HepG2 (cell line): ENCODE data around the gene RAC3. TPM values are rescaled to one million over a fixed set of nuclear protein-coding genes. Genes with fewer than 3 reads are reported as not detected.

ENCODE experiments used
- ATAC-seq: fragments of 200-7000 bp; cut with Tn5 transposase; 3 replicates; pipeline ENCODE4 v1.9.1; 2020; ENCODE audit warnings: mild to moderate bottlenecking, moderate library complexity
- BruUV-seq: library from RNA; stranded (reverse); fragments of 400-500 nt; replicated peaks from 2 replicates; lab custom pipeline; 2021; lab: Mats Ljungman, UMichigan
- CTCF ChIA-PET: fragments of 300-600 bp; formaldehyde crosslinking; extraction: SDS; loops from one replicate; lab custom pipeline; 2021; ENCODE audit warnings: low total read pairs, inconsistent platforms, low intra/inter-chr PET ratio; lab: Yijun Ruan, JAX
- POLR2A ChIA-PET: fragments of 350-600 bp; sonication (Branson Sonifier 250); formaldehyde crosslinking; loops from one replicate; lab custom pipeline; 2020; ENCODE audit warnings: antibody characterized with exemption, inconsistent platforms; lab: Yijun Ruan, JAX
- DNase-seq: peaks from one replicate; pipeline ENCODE4 v3.0.0-alpha.2; 2015; ENCODE audit warnings: low spot score
- FAIRE-seq: peaks from 3 replicates; lab custom pipeline; 2011; peaks lifted over from hg19 to GRCh38; lab: Jason Lieb, UNC
- H2AFZ ChIP-seq: one replicate; pipeline ENCODE4 v1.6.1; 2011; ENCODE audit warnings: low read length, inconsistent platforms
- H3K27ac ChIP-seq: fragments of 300-600 bp; 3 replicates; pipeline ENCODE4 v1.8.0; 2011; ENCODE audit warnings: mixed run types, mild to moderate bottlenecking, mixed read lengths, low read length, inconsistent platforms; ENCODE audit not compliant: insufficient read depth; ENCODE audit errors: extremely low read length
- H3K27me3 ChIP-seq, 2 experiments: fragments of 200-600 bp in 1 of 2; 2 replicates in 1 of 2; 3 replicates in 1 of 2; pipeline versions ENCODE4 v1.6.0 to v1.8.0; 2011; ENCODE audit warnings: low read length in 2 of 2, mild to moderate bottlenecking in 2 of 2, moderate library complexity in 2 of 2, inconsistent platforms in 1 of 2; ENCODE audit not compliant: insufficient read depth in 2 of 2, control insufficient read depth in 1 of 2
- H3K36me3 ChIP-seq, 2 experiments: fragments of 200-600 bp in 1 of 2; replicated peaks in 1 of 2; 2 replicates in 1 of 2; 3 replicates in 1 of 2; pipeline versions ENCODE4 v1.5.1 to v1.8.0; 2011; ENCODE audit warnings: low read length in 2 of 2, inconsistent platforms in 1 of 2; ENCODE audit not compliant: insufficient read depth in 2 of 2, control insufficient read depth in 1 of 2
- H3K4me1 ChIP-seq: 2 replicates; pipeline ENCODE4 v1.5.1; 2012; ENCODE audit warnings: low read length, inconsistent platforms; ENCODE audit not compliant: insufficient read depth
- H3K4me2 ChIP-seq: 2 replicates; pipeline ENCODE4 v1.6.0; 2011; ENCODE audit warnings: low read depth, low read length, inconsistent platforms
- H3K4me3 ChIP-seq, 3 experiments: fragments of 200-600 bp in 1 of 3; sonication (generic), shearing (Covaris generic) in 1 of 3; replicated peaks in 1 of 3; 2 replicates each; pipeline ENCODE4 v1.5.1; 2011 to 2016; ENCODE audit warnings: low read length in 3 of 3, inconsistent platforms in 2 of 3, low read depth in 2 of 3, mild to moderate bottlenecking in 2 of 3, control low read depth in 1 of 3, mixed read lengths in 1 of 3; ENCODE audit not compliant: insufficient read depth in 1 of 3
- H3K79me2 ChIP-seq: one replicate; pipeline ENCODE4 v1.6.1; 2011; ENCODE audit warnings: low read length, inconsistent platforms; ENCODE audit not compliant: insufficient read depth
- H3K9ac ChIP-seq: 2 replicates; pipeline ENCODE4 v1.6.0; 2011; ENCODE audit warnings: mild to moderate bottlenecking, low read depth, low read length, inconsistent platforms; ENCODE audit not compliant: insufficient read depth
- H3K9me3 ChIP-seq: 2 replicates; pipeline ENCODE4 v1.5.1; 2012; ENCODE audit warnings: mild to moderate bottlenecking, low read length
- H4K20me1 ChIP-seq: 2 replicates; pipeline ENCODE4 v1.6.0; 2011; ENCODE audit warnings: inconsistent platforms, mild to moderate bottlenecking, low read length, moderate library complexity; ENCODE audit not compliant: insufficient read depth
- CHCHD3 ChIP-seq: sonication (generic); formaldehyde crosslinking; IDR thresholded peaks from 2 replicates; pipeline ENCODE4 v1.8.0; 2022; ENCODE audit warnings: mild to moderate bottlenecking, missing genetic modification reagents, moderate library complexity
- FOXK1 ChIP-seq: sonication (generic); formaldehyde crosslinking; IDR thresholded peaks from 2 replicates; pipeline ENCODE4 v1.4.0; 2020; ENCODE audit warnings: low read depth, missing genetic modification reagents, borderline replicate concordance
- HCFC1 ChIP-seq: fragments of 150-350 bp; IDR thresholded peaks from 2 replicates; pipeline ENCODE4 v1.6.1; 2014; ENCODE audit warnings: low read depth, low read length
- NFKBIZ ChIP-seq: IDR thresholded peaks from 2 replicates; pipeline ENCODE4 v1.6.1; 2018; ENCODE audit warnings: missing genetic modification reagents, missing compliant biosample characterization
- SRSF9 ChIP-seq: fragments of 200-400 bp; formaldehyde crosslinking; IDR thresholded peaks from 2 replicates; pipeline ENCODE4 v1.6.1; 2018; ENCODE audit warnings: borderline replicate concordance, mild to moderate bottlenecking, low read depth, low read length; ENCODE audit not compliant: insufficient read depth, poor library complexity, severe bottlenecking
- TEAD3 ChIP-seq: optimal IDR thresholded peaks from 2 replicates; pipeline ENCODE3; 2016; ENCODE audit warnings: borderline replicate concordance
- ZNF660 ChIP-seq: sonication (generic); formaldehyde crosslinking; IDR thresholded peaks from 2 replicates; pipeline ENCODE4 v1.5.1; 2020; ENCODE audit warnings: mild to moderate bottlenecking, low read depth, missing genetic modification reagents, borderline replicate concordance
- WGBS: methylation state at CpG from one replicate; pipeline ENCODE4 v1.1.6; 2017; ENCODE audit warnings: low lambda C conversion rate; 5-methylcytosine and 5-hydroxymethylcytosine counted together
- in situ Hi-C: cut with HindIII; loops from 2 replicates; pipeline ENCODE4 v1.10.0; 2017; ENCODE audit warnings: low pct_unique_long_range_greater_than_20kb; ENCODE audit not compliant: extremely low pct_ligation_motif_present
- intact Hi-C: fragments of 100-400 bp; cut with micrococcal nuclease; formaldehyde crosslinking; loops from one replicate; pipeline ENCODE4 v1.10.0; 2022; ENCODE audit not compliant: unreplicated experiment
- polyA plus RNA-seq, 8 experiments: library from polyadenylated mRNA; depleted of rRNA in 3 of 8; stranded (reverse) in 7 of 8; unstranded in 1 of 8; fragments of >200 nt; fragmentation: Illumina TruSeq in 4 of 8; extraction: Trizol in 4 of 8; gene quantifications; 2 replicates each; pipeline versions ENCODE4 v1.2.1 to v1.2.3, GENCODE V29; 2011 to 2016; ENCODE audit warnings: low read depth in 4 of 8, missing spikeins in 1 of 8, mixed read lengths in 1 of 8; ENCODE audit not compliant: insufficient read depth in 1 of 8
- total RNA-seq, 5 experiments: library from RNA; depleted of rRNA; stranded (reverse); fragments of >200 nt; fragmentation: Illumina TruSeq; extraction: Trizol; gene quantifications; 2 replicates each; pipeline ENCODE4 v1.2.3, GENCODE V29; 2016; ENCODE audit warnings: low read depth in 1 of 5
- TF ChIP-seq, protein P1 (sequence below): sonication (generic); formaldehyde crosslinking; IDR thresholded peaks from 2 replicates; pipeline ENCODE4 v1.4.0; 2020; ENCODE audit warnings: mild to moderate bottlenecking, missing genetic modification reagents
- TF ChIP-seq, protein P2 (sequence below), 2 experiments: sonication (generic) in 1 of 2; formaldehyde crosslinking in 1 of 2; IDR thresholded peaks; 2 replicates each; pipeline versions ENCODE4 v1.5.1 to v1.6.1; 2011 to 2020; ENCODE audit warnings: borderline replicate concordance in 1 of 2, low read depth in 1 of 2, low read length in 1 of 2, mild to moderate bottlenecking in 1 of 2, missing genetic modification reagents in 1 of 2, moderate library complexity in 1 of 2
- TF ChIP-seq, protein P3 (sequence below): sonication (generic); formaldehyde crosslinking; IDR thresholded peaks from 2 replicates; pipeline ENCODE4 v1.5.0; 2020; ENCODE audit warnings: missing genetic modification reagents, mild to moderate bottlenecking, borderline replicate concordance
- TF ChIP-seq, protein P4 (sequence below): sonication (generic); formaldehyde crosslinking; IDR thresholded peaks from 2 replicates; pipeline ENCODE4 v1.5.0; 2020; ENCODE audit warnings: mild to moderate bottlenecking, missing genetic modification reagents
- TF ChIP-seq, protein P5 (sequence below): sonication (generic); formaldehyde crosslinking; IDR thresholded peaks from 2 replicates; pipeline ENCODE4 v1.4.0; 2020; ENCODE audit warnings: missing genetic modification reagents; ENCODE audit errors: not compliant biosample characterization

Gene RAC3
- total and polyA plus RNA-seq, 2 of the 13 experiments (the other 11 are each of a cell fraction or from before 2014, with no cell fraction given) = 10.5 to 21.3 TPM

DNA sequence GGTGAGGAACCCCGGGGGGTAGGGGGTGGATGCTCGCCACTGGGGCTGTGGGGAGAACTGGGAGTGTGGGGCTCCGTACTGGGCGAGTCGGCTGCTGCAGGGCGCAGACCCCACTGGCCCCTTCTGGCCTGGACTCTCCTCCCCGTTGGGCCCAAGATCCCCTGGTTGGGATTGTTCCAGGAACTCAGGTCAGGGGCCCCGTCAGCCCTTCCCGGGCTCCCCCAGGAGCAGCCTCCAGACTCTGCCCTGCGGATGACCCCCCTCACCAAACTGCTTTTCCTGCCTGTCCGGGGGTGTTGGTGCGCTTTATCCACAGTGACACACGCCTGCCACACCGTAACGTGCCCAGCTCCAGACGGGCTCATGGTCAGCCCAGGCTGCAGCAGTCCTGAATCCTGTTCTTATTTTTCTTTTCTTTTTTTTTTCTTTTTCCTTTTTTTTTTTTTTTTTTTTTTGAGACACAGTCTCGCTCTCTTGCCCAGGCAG is 29.9 kb upstream of the RAC3 start:
- in situ Hi-C loops = no loop called here
- Histone ChIP-seq H3K9ac (peak overlapping the region; percentile 80), H3K27me3 (no peaks in the 10 kb centered on the region), H3K36me3 (peaks cover 8 to 12% of the 10 kb centered on the region in 2 experiments), H3K9me3 (no peaks in the 10 kb centered on the region), H3K4me1 (peaks cover 97% of the 10 kb centered on the region), H2AFZ (no peak overlapping the region), H3K4me2 (peak overlapping the region; percentile 86), H3K27ac (peak overlapping the region; percentile 95), H3K79me2 (peaks cover 75% of the 10 kb centered on the region), H3K4me3 (peak overlapping the region in 2 of 3 experiments; percentile 18 to 61; a peak in 3 of 6 replicates), H4K20me1 (no peaks in the 10 kb centered on the region)
- BruUV-seq = no TSS peak
- FAIRE-seq = no peak
- intact Hi-C loops = no loop called here
- no peak for DNase-seq
- WGBS = 63% methylated on average over 10 of the region's 17 CpGs
- POLR2A ChIA-PET = interaction anchor here (0.9 to 16.1 kb wide), 7 partner anchors 8 to 47 kb away, joined by 3 to 470 read pairs (median 69); partner anchors contain the start of genes CENPX, LRRC45 and NOTUM
- no peak for ATAC-seq
- CTCF ChIA-PET = interaction anchor here (1.2 to 2.3 kb wide), 3 partner anchors 19 to 42 kb away, joined by 4 to 25 read pairs (median 12); partner anchors contain the start of gene NOTUM
- TF ChIP-seq, protein P1, sequence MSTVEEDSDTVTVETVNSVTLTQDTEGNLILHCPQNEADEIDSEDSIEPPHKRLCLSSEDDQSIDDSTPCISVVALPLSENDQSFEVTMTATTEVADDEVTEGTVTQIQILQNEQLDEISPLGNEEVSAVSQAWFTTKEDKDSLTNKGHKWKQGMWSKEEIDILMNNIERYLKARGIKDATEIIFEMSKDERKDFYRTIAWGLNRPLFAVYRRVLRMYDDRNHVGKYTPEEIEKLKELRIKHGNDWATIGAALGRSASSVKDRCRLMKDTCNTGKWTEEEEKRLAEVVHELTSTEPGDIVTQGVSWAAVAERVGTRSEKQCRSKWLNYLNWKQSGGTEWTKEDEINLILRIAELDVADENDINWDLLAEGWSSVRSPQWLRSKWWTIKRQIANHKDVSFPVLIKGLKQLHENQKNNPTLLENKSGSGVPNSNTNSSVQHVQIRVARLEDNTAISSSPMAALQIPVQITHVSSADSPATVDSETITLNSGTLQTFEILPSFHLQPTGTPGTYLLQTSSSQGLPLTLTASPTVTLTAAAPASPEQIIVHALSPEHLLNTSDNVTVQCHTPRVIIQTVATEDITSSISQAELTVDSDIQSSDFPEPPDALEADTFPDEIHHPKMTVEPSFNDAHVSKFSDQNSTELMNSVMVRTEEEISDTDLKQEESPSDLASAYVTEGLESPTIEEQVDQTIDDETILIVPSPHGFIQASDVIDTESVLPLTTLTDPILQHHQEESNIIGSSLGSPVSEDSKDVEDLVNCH = no peak
- TF ChIP-seq HCFC1 = no peak
- TF ChIP-seq, protein P2, sequence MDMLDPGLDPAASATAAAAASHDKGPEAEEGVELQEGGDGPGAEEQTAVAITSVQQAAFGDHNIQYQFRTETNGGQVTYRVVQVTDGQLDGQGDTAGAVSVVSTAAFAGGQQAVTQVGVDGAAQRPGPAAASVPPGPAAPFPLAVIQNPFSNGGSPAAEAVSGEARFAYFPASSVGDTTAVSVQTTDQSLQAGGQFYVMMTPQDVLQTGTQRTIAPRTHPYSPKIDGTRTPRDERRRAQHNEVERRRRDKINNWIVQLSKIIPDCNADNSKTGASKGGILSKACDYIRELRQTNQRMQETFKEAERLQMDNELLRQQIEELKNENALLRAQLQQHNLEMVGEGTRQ (IDR thresholded peaks at IDR 0.05; ENCODE audit: low read depth, low read length) = no peak
- TF ChIP-seq, protein P2 (CRISPR knock-in tag; IDR thresholded peaks at IDR 0.05; ENCODE audit: borderline replicate concordance) = no peak
- TF ChIP-seq, protein P3, sequence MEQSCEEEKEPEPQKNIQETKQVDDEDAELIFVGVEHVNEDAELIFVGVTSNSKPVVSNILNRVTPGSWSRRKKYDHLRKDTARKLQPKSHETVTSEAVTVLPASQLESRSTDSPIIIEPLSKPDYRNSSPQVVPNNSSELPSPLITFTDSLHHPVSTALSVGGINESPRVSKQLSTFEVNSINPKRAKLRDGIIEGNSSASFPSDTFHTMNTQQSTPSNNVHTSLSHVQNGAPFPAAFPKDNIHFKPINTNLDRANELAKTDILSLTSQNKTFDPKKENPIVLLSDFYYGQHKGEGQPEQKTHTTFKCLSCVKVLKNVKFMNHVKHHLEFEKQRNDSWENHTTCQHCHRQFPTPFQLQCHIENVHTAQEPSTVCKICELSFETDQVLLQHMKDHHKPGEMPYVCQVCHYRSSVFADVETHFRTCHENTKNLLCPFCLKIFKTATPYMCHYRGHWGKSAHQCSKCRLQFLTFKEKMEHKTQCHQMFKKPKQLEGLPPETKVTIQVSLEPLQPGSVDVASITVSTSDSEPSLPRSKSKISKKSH = peak; percentile 57; the same call in 1 of the 2 replicates
- peak; percentile 82; the same call in 1 of the 2 replicates for TF ChIP-seq CHCHD3 (CRISPR knock-in tag)
- no peak for TF ChIP-seq ZNF660 (CRISPR knock-in tag)
- TF ChIP-seq, protein P4, sequence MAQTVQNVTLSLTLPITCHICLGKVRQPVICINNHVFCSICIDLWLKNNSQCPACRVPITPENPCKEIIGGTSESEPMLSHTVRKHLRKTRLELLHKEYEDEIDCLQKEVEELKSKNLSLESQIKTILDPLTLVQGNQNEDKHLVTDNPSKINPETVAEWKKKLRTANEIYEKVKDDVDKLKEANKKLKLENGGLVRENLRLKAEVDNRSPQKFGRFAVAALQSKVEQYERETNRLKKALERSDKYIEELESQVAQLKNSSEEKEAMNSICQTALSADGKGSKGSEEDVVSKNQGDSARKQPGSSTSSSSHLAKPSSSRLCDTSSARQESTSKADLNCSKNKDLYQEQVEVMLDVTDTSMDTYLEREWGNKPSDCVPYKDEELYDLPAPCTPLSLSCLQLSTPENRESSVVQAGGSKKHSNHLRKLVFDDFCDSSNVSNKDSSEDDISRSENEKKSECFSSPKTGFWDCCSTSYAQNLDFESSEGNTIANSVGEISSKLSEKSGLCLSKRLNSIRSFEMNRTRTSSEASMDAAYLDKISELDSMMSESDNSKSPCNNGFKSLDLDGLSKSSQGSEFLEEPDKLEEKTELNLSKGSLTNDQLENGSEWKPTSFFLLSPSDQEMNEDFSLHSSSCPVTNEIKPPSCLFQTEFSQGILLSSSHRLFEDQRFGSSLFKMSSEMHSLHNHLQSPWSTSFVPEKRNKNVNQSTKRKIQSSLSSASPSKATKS (CRISPR knock-in tag) = no peak
- TF ChIP-seq TEAD3 = no peak
- TF ChIP-seq FOXK1 (CRISPR knock-in tag) = no peak
- no peak for TF ChIP-seq NFKBIZ (CRISPR knock-in tag)
- no peak for TF ChIP-seq SRSF9
- TF ChIP-seq, protein P5, sequence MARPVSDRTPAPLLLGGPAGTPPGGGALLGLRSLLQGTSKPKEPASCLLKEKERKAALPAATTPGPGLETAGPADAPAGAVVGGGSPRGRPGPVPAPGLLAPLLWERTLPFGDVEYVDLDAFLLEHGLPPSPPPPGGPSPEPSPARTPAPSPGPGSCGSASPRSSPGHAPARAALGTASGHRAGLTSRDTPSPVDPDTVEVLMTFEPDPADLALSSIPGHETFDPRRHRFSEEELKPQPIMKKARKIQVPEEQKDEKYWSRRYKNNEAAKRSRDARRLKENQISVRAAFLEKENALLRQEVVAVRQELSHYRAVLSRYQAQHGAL (CRISPR knock-in tag) = no peak
